SK-N-SH (cell line): Measurements from ENCODE around the gene ZNF775. TPM values are rescaled to one million over a fixed set of nuclear protein-coding genes. Genes with fewer than 3 reads are reported as not detected.

Experiments
- CTCF ChIA-PET: fragments of 300-600, 350-600 bp; formaldehyde crosslinking; extraction: SDS; loops from one replicate; lab custom pipeline; 2021; lab: Yijun Ruan, JAX
- POLR2A ChIA-PET: fragments of 350-600 bp; sonication (Branson Sonifier 250); formaldehyde crosslinking; extraction: SDS; loops from one replicate; lab custom pipeline; 2020; ENCODE audit warnings: antibody characterized with exemption, inconsistent platforms; lab: Yijun Ruan, JAX
- DNase-seq: peaks from one replicate; pipeline ENCODE4 v3.0.0; 2012
- H2AFZ ChIP-seq: fragments of 200-600 bp; sonication (generic); 2 replicates; pipeline ENCODE4 v1.8.1; 2016; ENCODE audit warnings: antibody characterized with exemption, mild to moderate bottlenecking, low read depth
- H3F3A ChIP-seq: fragments of 200-600 bp; sonication (generic); replicated peaks from 2 replicates; pipeline ENCODE3; 2016; ENCODE audit warnings: antibody characterized with exemption, mild to moderate bottlenecking; ENCODE audit not compliant: insufficient read depth
- H3K27ac ChIP-seq, 2 experiments: fragments of 200-500 bp in 1 of 2; fragments of 200-600 bp in 1 of 2; sonication (Bioruptor generic) in 1 of 2; sonication (generic), shearing (Covaris generic) in 1 of 2; 2 replicates each; pipeline versions ENCODE4 v1.5.1 to v1.6.1; 2014 to 2016; ENCODE audit warnings: low read depth in 2 of 2, inconsistent platforms in 1 of 2, low read length in 1 of 2, mild to moderate bottlenecking in 1 of 2, mixed read lengths in 1 of 2
- H3K27me3 ChIP-seq: fragments of 200-600 bp; sonication (generic), shearing (Covaris generic); 2 replicates; pipeline ENCODE4 v1.6.1; 2016; ENCODE audit warnings: mixed run types; ENCODE audit not compliant: insufficient read depth
- H3K36me3 ChIP-seq, 2 experiments: fragments of 200-500 bp in 1 of 2; fragments of 200-600 bp in 1 of 2; sonication (Bioruptor generic) in 1 of 2; sonication (generic) in 1 of 2; replicated peaks in 1 of 2; 2 replicates each; pipeline versions ENCODE3 to v1.5.1; 2014 to 2016; ENCODE audit warnings: low read length in 1 of 2, mild to moderate bottlenecking in 1 of 2; ENCODE audit not compliant: insufficient read depth in 2 of 2, control insufficient read depth in 1 of 2
- H3K4me1 ChIP-seq, 2 experiments: fragments of 200-500 bp in 1 of 2; fragments of 200-600 bp in 1 of 2; sonication (Bioruptor generic) in 1 of 2; sonication (generic), shearing (Covaris generic) in 1 of 2; 2 replicates each; pipeline versions ENCODE4 v1.5.1 to v1.6.1; 2014 to 2016; ENCODE audit warnings: low read depth in 1 of 2, low read length in 1 of 2, mixed run types in 1 of 2; ENCODE audit not compliant: insufficient read depth in 2 of 2, control insufficient read depth in 1 of 2
- H3K4me2 ChIP-seq: fragments of 200-600 bp; sonication (generic), shearing (Covaris generic); 2 replicates; pipeline ENCODE4 v1.6.1; 2017; ENCODE audit warnings: mixed run types
- H3K4me3 ChIP-seq, 2 experiments: fragments of 200-500 bp in 1 of 2; fragments of 200-600 bp in 1 of 2; sonication (Bioruptor generic) in 1 of 2; sonication (generic), shearing (Covaris generic) in 1 of 2; 2 replicates each; pipeline versions ENCODE4 v1.5.1 to v1.8.1; 2014 to 2016; ENCODE audit warnings: low read depth in 2 of 2, inconsistent platforms in 1 of 2, low read length in 1 of 2, mild to moderate bottlenecking in 1 of 2, mixed read lengths in 1 of 2, moderate library complexity in 1 of 2
- H3K79me2 ChIP-seq: fragments of 200-600 bp; sonication (generic); 2 replicates; pipeline ENCODE4 v1.8.1; 2017; ENCODE audit warnings: mild to moderate bottlenecking; ENCODE audit not compliant: insufficient read depth
- H3K9ac ChIP-seq: fragments of 200-600 bp; sonication (generic); 2 replicates; pipeline ENCODE4 v1.6.1; 2017; ENCODE audit warnings: mixed run types
- H3K9me2 ChIP-seq: fragments of 200-600 bp; sonication (generic); 2 replicates; pipeline ENCODE4 v1.6.1; 2017; ENCODE audit warnings: mixed run types
- H3K9me3 ChIP-seq: fragments of 200-600 bp; sonication (generic); 2 replicates; pipeline ENCODE4 v1.6.1; 2017; ENCODE audit warnings: mixed run types, mild to moderate bottlenecking, moderate library complexity
- H4K20me1 ChIP-seq: fragments of 200-600 bp; sonication (generic); 2 replicates; pipeline ENCODE4 v1.6.1; 2017; ENCODE audit warnings: mild to moderate bottlenecking, mixed run types; ENCODE audit not compliant: insufficient read depth
- ELF1 ChIP-seq: IDR thresholded peaks from 2 replicates; pipeline ENCODE4 v1.4.0; 2012
- EP300 ChIP-seq, 2 experiments: IDR thresholded peaks; 2 replicates each; pipeline versions ENCODE4 v1.4.0 to v1.6.1; 2012; ENCODE audit warnings: borderline replicate concordance in 1 of 2, low read depth in 1 of 2, low read length in 1 of 2
- EZH2phosphoT487 ChIP-seq: fragments of 200-600 bp; sonication (generic); IDR thresholded peaks from 2 replicates; pipeline ENCODE4 v1.6.1; 2017; ENCODE audit warnings: low read depth, mixed run types, mild to moderate bottlenecking, antibody characterized with exemption, moderate library complexity, borderline replicate concordance
- FOXJ3 ChIP-seq: sonication (generic); formaldehyde crosslinking; IDR thresholded peaks from 2 replicates; pipeline ENCODE4 v1.5.1; 2020; ENCODE audit warnings: mild to moderate bottlenecking, missing genetic modification reagents
- FOXM1 ChIP-seq: IDR thresholded peaks from 2 replicates; pipeline ENCODE4 v1.4.0; 2012; ENCODE audit warnings: low read depth, mild to moderate bottlenecking
- GABPA ChIP-seq: IDR thresholded peaks from 2 replicates; pipeline ENCODE4 v1.4.0; 2012; ENCODE audit warnings: low read depth, mild to moderate bottlenecking
- GATA2 ChIP-seq: sonication (generic); formaldehyde crosslinking; IDR thresholded peaks from 2 replicates; pipeline ENCODE4 v1.5.0; 2020; ENCODE audit warnings: mild to moderate bottlenecking, missing genetic modification reagents
- JUND ChIP-seq: IDR thresholded peaks from 2 replicates; pipeline ENCODE4 v1.4.0; 2012
- MEF2A ChIP-seq: IDR thresholded peaks from 2 replicates; pipeline ENCODE4 v1.4.0; 2012; ENCODE audit warnings: low read depth, borderline replicate concordance
- PBX3 ChIP-seq: IDR thresholded peaks from 2 replicates; pipeline ENCODE4; 2012
- POLR2AphosphoS5 ChIP-seq: IDR thresholded peaks from 2 replicates; pipeline ENCODE4 v1.6.1; 2012; ENCODE audit warnings: low read depth, low read length
- RAD21 ChIP-seq: IDR thresholded peaks from 2 replicates; pipeline ENCODE4 v1.6.1; 2012; ENCODE audit warnings: mild to moderate bottlenecking, low read length
- RCOR1 ChIP-seq: fragments of 150-350 bp; IDR thresholded peaks from 2 replicates; pipeline ENCODE4 v1.6.1; 2017; ENCODE audit warnings: antibody characterized with exemption, low read length
- REST ChIP-seq: IDR thresholded peaks from 2 replicates; pipeline ENCODE4 v1.6.1; 2012; ENCODE audit warnings: mild to moderate bottlenecking, low read depth, low read length, moderate library complexity
- RXRA ChIP-seq: IDR thresholded peaks from 2 replicates; pipeline ENCODE4 v1.4.0; 2012; ENCODE audit warnings: low read depth, mild to moderate bottlenecking, borderline replicate concordance
- SIN3A ChIP-seq: IDR thresholded peaks from 2 replicates; pipeline ENCODE4 v1.6.1; 2012; ENCODE audit warnings: low read depth, mild to moderate bottlenecking, low read length, moderate library complexity, borderline replicate concordance
- TCF12 ChIP-seq: IDR thresholded peaks from 2 replicates; pipeline ENCODE4 v1.4.0; 2012
- TEAD4 ChIP-seq: IDR thresholded peaks from 2 replicates; pipeline ENCODE4 v1.4.0; 2012; ENCODE audit warnings: mild to moderate bottlenecking, borderline replicate concordance; ENCODE audit not compliant: insufficient read depth
- USF1 ChIP-seq: IDR thresholded peaks from 2 replicates; pipeline ENCODE4 v1.4.0; 2012; ENCODE audit warnings: low read depth, borderline replicate concordance
- WGBS: methylation state at CpG from one replicate; pipeline ENCODE4 v1.1.6; 2017; ENCODE audit warnings: low lambda C conversion rate; 5-methylcytosine and 5-hydroxymethylcytosine counted together
- polyA plus RNA-seq, 3 experiments: library from polyadenylated mRNA; depleted of rRNA; stranded (reverse); fragments of >200 nt; gene quantifications; 2 replicates each; pipeline ENCODE4 v1.2.3, GENCODE V29; 2012
- TF ChIP-seq, protein P1 (sequence below): fragments of 150-350 bp; IDR thresholded peaks from 2 replicates; pipeline ENCODE4 v1.6.1; 2016; ENCODE audit warnings: mild to moderate bottlenecking, low read depth, low read length

Gene ZNF775
- polyA plus RNA-seq, 1 of the 3 experiments (the other 2 are of a cell fraction) = 5.0 TPM

GRCh38 chr7:150408393-150409299, 29.5 kb downstream of the ZNF775 start:
- peaks cover 0 to 6% of the 10 kb centered on the region in 2 experiments for H3K36me3 ChIP-seq
- no peak overlapping the region for H3K4me2 ChIP-seq
- H3F3A ChIP-seq = no peaks in the 10 kb centered on the region
- H3K9me2 ChIP-seq = no peaks in the 10 kb centered on the region
- WGBS = 96% methylated on average over 21 of the region's 22 CpGs
- no peak overlapping the region for H3K4me3 ChIP-seq
- H3K9ac ChIP-seq = no peak overlapping the region
- H3K27ac ChIP-seq = no peak overlapping the region
- no peaks in the 10 kb centered on the region for H4K20me1 ChIP-seq
- no peaks in the 10 kb centered on the region for H3K9me3 ChIP-seq
- no peak overlapping the region for H2AFZ ChIP-seq
- no peaks in the 10 kb centered on the region for H3K79me2 ChIP-seq
- TF ChIP-seq ELF1 = no peak
- no peak for TF ChIP-seq RCOR1
- no peak for TF ChIP-seq MEF2A
- TF ChIP-seq FOXJ3 = no peak
- TF ChIP-seq GABPA = no peak
- no peak for TF ChIP-seq GATA2 (CRISPR knock-in tag)
- no peak for TF ChIP-seq JUND
- TF ChIP-seq SIN3A = no peak
- no peak for TF ChIP-seq PBX3
- TF ChIP-seq, protein P1, sequence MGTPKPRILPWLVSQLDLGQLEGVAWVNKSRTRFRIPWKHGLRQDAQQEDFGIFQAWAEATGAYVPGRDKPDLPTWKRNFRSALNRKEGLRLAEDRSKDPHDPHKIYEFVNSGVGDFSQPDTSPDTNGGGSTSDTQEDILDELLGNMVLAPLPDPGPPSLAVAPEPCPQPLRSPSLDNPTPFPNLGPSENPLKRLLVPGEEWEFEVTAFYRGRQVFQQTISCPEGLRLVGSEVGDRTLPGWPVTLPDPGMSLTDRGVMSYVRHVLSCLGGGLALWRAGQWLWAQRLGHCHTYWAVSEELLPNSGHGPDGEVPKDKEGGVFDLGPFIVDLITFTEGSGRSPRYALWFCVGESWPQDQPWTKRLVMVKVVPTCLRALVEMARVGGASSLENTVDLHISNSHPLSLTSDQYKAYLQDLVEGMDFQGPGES = no peak
- TF ChIP-seq POLR2AphosphoS5 = no peak
- TF ChIP-seq RXRA = no peak
- TF ChIP-seq REST = no peak
- TF ChIP-seq EZH2phosphoT487 = no peak
- no peak for TF ChIP-seq FOXM1
- no peak for TF ChIP-seq TEAD4
- no peak for TF ChIP-seq USF1
- TF ChIP-seq TCF12 = no peak
- no peak for TF ChIP-seq EP300 (IDR thresholded peaks at IDR 0.05; ENCODE audit: borderline replicate concordance in 1 of 2, low read depth in 1 of 2, low read length in 1 of 2)
- TF ChIP-seq RAD21 = no peak
- H3K27me3 ChIP-seq = no peaks in the 10 kb centered on the region
- DNase-seq = no peak
- H3K4me1 ChIP-seq = peaks cover 0 to 21% of the 10 kb centered on the region in 2 experiments; a peak in 2 of 4 replicates
- ChIA-PET POLR2A (interaction anchor here (1.5 to 3.2 kb wide), 2 partner anchors 39 to 85 kb away, joined by 3 to 19 read pairs; partner anchors contain the start of genes ACTR3C, LRRC61 and REPIN1), CTCF (interaction anchor here (1.0 to 2.8 kb wide), 5 partner anchors 9 to 85 kb away, joined by 3 to 19 read pairs (median 3); partner anchors contain the start of genes ACTR3C and LRRC61)
